Measurements from ENCODE around the gene KRTAP4-16. TPM values are rescaled to one million over a fixed set of nuclear protein-coding genes. Genes with fewer than 3 reads are reported as not detected.
"Not testable (repeated sequence)": the region's sequence is repeated elsewhere in the genome, so short reads cannot be mapped to it uniquely, and the experiment has no call there.

Gene KRTAP4-16
- total RNA-seq, 1 experiment from 2014 or later, result not detected

- Histone ChIP-seq H2BK15ac (ENCODE audit: low read depth, low read length) (no peak overlapping the region), H2BK5ac (ENCODE audit: insufficient read length, low read length) (no peak overlapping the region), H3K18ac (ENCODE audit: insufficient read length, low read depth, low read length) (no peak overlapping the region), H2AFZ (ENCODE audit: low read length) (no peak overlapping the region), H2BK20ac (ENCODE audit: low read depth, low read length, poor library complexity, severe bottlenecking) (no peak overlapping the region), H4K91ac (ENCODE audit: insufficient read length, low read depth, low read length) (no peak overlapping the region), H2BK120ac (ENCODE audit: low read depth, low read length, poor library complexity, severe bottlenecking) (no peak overlapping the region), H2AK5ac (ENCODE audit: insufficient read length, low read length) (no peak overlapping the region), H3K14ac (ENCODE audit: insufficient read depth, low read length) (no peak overlapping the region), H3K27me3 (ENCODE audit: insufficient read depth, low read length) (no peaks in the 10 kb centered on the region), H3K4me1 (ENCODE audit: insufficient read depth, low read length) (no peaks in the 10 kb centered on the region), H3K23me2 (ENCODE audit: insufficient read length, low read depth, low read length, poor library complexity, severe bottlenecking) (no peaks in the 10 kb centered on the region), H3K23ac (ENCODE audit: insufficient read length, low read depth, low read length) (no peak overlapping the region), H3K79me1 (ENCODE audit: insufficient read depth, low read depth, low read length, poor library complexity, severe bottlenecking) (no peaks in the 10 kb centered on the region), H3K9ac (ENCODE audit: extremely low read depth, insufficient read length, low read length) (no peak overlapping the region), H3K4ac (ENCODE audit: low read depth, low read length) (no peak overlapping the region), H4K20me1 (ENCODE audit: control insufficient read depth, insufficient read depth, insufficient read length) (no peaks in the 10 kb centered on the region), H4K8ac (replicated peaks; ENCODE audit: insufficient read length, low read depth, low read length) (no peak overlapping the region), H3K27ac (ENCODE audit: insufficient read length, low read depth, low read length) (no peak overlapping the region), H3K9me3 (ENCODE audit: control insufficient read depth, low read depth, low read length) (no peaks in the 10 kb centered on the region), H2BK12ac (ENCODE audit: insufficient read length, low read depth, low read length) (no peak overlapping the region), H3K4me2 (ENCODE audit: insufficient read depth, insufficient read length, low read length) (no peak overlapping the region), H3T11ph (ENCODE audit: low read length) (no peak overlapping the region), H3K79me2 (ENCODE audit: insufficient read depth, low read length) (no peaks in the 10 kb centered on the region), H3K56ac (ENCODE audit: insufficient read length, low read depth, low read length) (no peak overlapping the region), H4K5ac (ENCODE audit: insufficient read length, low read depth, low read length) (no peak overlapping the region)
- Mint-ChIP-seq H3K36me3 (ENCODE audit: insufficient read depth in 1 of 3, low read depth in 3 of 3) (peaks cover 0 to 2% (median 0%) of the 10 kb centered on the region in 3 experiments; a peak in 2 of 7 replicates), H3K4me1 (peaks cover 17 to 21% of the 10 kb centered on the region in 2 experiments), H3K27ac (no peak overlapping the region), H3K27me3 (ENCODE audit: low read depth) (no peaks in the 10 kb centered on the region; the same call in 1 of the 2 replicates), H3K9me3 (peaks cover 4 to 5% of the 10 kb centered on the region in 2 experiments; a peak in 4 of 5 replicates), H3K4me3 (no peak overlapping the region)
- no peak for DNase-seq
- TF ChIP-seq CTCF (conservative IDR thresholded peaks at IDR 0.05), result no peak
- no CpG with 5 or more reads among the region's 2 CpGs for WGBS (ENCODE audit: extremely low coverage, insufficient read length, low lambda C conversion rate)
These were observed 19.7 kb upstream of the KRTAP4-16 start for GRCh38 chr17:41121742-41122141.

GRCh38 chr17:41119696-41120690 lies 18.0 kb upstream of the KRTAP4-16 start:
- H3K36me3 Mint-ChIP-seq (ENCODE audit: insufficient read depth in 1 of 3, low read depth in 3 of 3); H3K27me3 Mint-ChIP-seq (ENCODE audit: low read depth); H3K79me2 ChIP-seq (ENCODE audit: insufficient read depth, low read length); H3K56ac ChIP-seq (ENCODE audit: insufficient read length, low read depth, low read length); H2BK12ac ChIP-seq (ENCODE audit: insufficient read length, low read depth, low read length); DNase-seq; H4K91ac ChIP-seq (ENCODE audit: insufficient read length, low read depth, low read length); H3K4me2 ChIP-seq (ENCODE audit: insufficient read depth, insufficient read length, low read length); H4K20me1 ChIP-seq (ENCODE audit: control insufficient read depth, insufficient read depth, insufficient read length); H3K23me2 ChIP-seq (ENCODE audit: insufficient read length, low read depth, low read length, poor library complexity, severe bottlenecking); H2BK120ac ChIP-seq (ENCODE audit: low read depth, low read length, poor library complexity, severe bottlenecking); H3K27ac Mint-ChIP-seq; H4K8ac ChIP-seq (replicated peaks; ENCODE audit: insufficient read length, low read depth, low read length); H3K18ac ChIP-seq (ENCODE audit: insufficient read length, low read depth, low read length); H3K79me1 ChIP-seq (ENCODE audit: insufficient read depth, low read depth, low read length, poor library complexity, severe bottlenecking); H2AFZ ChIP-seq (ENCODE audit: low read length); H3K27ac ChIP-seq (ENCODE audit: insufficient read length, low read depth, low read length); H3K9me3 ChIP-seq (ENCODE audit: control insufficient read depth, low read depth, low read length); H3K4me3 Mint-ChIP-seq; H3T11ph ChIP-seq (ENCODE audit: low read length); H2BK20ac ChIP-seq (ENCODE audit: low read depth, low read length, poor library complexity, severe bottlenecking); H3K14ac ChIP-seq (ENCODE audit: insufficient read depth, low read length); H3K4me1 ChIP-seq (ENCODE audit: insufficient read depth, low read length); H2AK5ac ChIP-seq (ENCODE audit: insufficient read length, low read length); H4K5ac ChIP-seq (ENCODE audit: insufficient read length, low read depth, low read length); H3K23ac ChIP-seq (ENCODE audit: insufficient read length, low read depth, low read length); H2BK5ac ChIP-seq (ENCODE audit: insufficient read length, low read length); H3K9ac ChIP-seq (ENCODE audit: extremely low read depth, insufficient read length, low read length); H3K4ac ChIP-seq (ENCODE audit: low read depth, low read length); H2BK15ac ChIP-seq (ENCODE audit: low read depth, low read length); H3K27me3 ChIP-seq (ENCODE audit: insufficient read depth, low read length): not testable (repeated sequence)
- WGBS (ENCODE audit: extremely low coverage, insufficient read length, low lambda C conversion rate), result no CpG with 5 or more reads among the region's 11 CpGs
- H3K9me3 Mint-ChIP-seq, result peaks cover 0 to 12% of the 10 kb centered on the region in 2 experiments; a peak in 4 of 5 replicates
- H3K4me1 Mint-ChIP-seq, result peaks cover 31 to 33% of the 10 kb centered on the region in 2 experiments
